OCI-LY1 (cell line): ENCODE data around the gene SERPINA1.

Experiments used
- CTCF ChIP-seq: fragments of 200-600 bp; sonication (generic), shearing (Covaris generic); IDR thresholded peaks from 2 replicates; pipeline ENCODE4 v1.5.1; 2017; ENCODE audit warnings: mild to moderate bottlenecking, antibody characterized with exemption, low read length, moderate library complexity, mixed read lengths
- EZH2 ChIP-seq: fragments of 200-600 bp; sonication (generic), shearing (Covaris generic); IDR thresholded peaks from 2 replicates; pipeline ENCODE4 v1.8.0; 2017; ENCODE audit warnings: borderline replicate concordance, mixed run types, mild to moderate bottlenecking, antibody characterized with exemption, low read length, moderate library complexity, mixed read lengths

GRCh38 chr14:94423453-94424056 lies 35.2 kb upstream of the SERPINA1 start:
- TF ChIP-seq EZH2, result no peak
- TF ChIP-seq CTCF, result peak; percentile 82
